Tibial artery (tissue), 4 donors: ENCODE data around the gene SPTY2D1.
"Not testable (repeated sequence)": the region's sequence is repeated elsewhere in the genome, so short reads cannot be mapped to it uniquely, and the experiment has no call there.

ENCODE experiments used
- DNase-seq, 2 donors: peaks; one replicate each; pipeline ENCODE4 v3.0.0-alpha.2; 2019
- H3K27ac ChIP-seq, 2 donors: fragments of 200-600 bp; sonication (generic) in 1 of 2; 1 replicate in 1 of 2; 2 replicates in 1 of 2; pipeline ENCODE4 v1.5.1; 2018 to 2019; ENCODE audit warnings: mild to moderate bottlenecking in 1 of 2
- H3K27me3 ChIP-seq, 2 donors: fragments of 200-600 bp; sonication (generic) in 1 of 2; one replicate each; pipeline versions ENCODE4 v1.5.1 to v1.6.0; 2016 to 2019
- H3K36me3 ChIP-seq, 3 donors: fragments of 200-600 bp; sonication (generic) in 2 of 3; one replicate each; pipeline ENCODE4 v1.5.1; 2016 to 2019; ENCODE audit warnings: mild to moderate bottlenecking in 2 of 3
- H3K4me1 ChIP-seq, 4 donors: fragments of 200-600 bp; sonication (generic) in 2 of 4; 1 replicate in 3 of 4; 2 replicates in 1 of 4; pipeline ENCODE4 v1.5.1; 2016 to 2019
- H3K4me3 ChIP-seq, 2 donors: fragments of 200-600 bp; sonication (generic) in 1 of 2; 1 replicate in 1 of 2; 2 replicates in 1 of 2; pipeline ENCODE4 v1.5.1; 2018 to 2019; ENCODE audit warnings: mild to moderate bottlenecking in 2 of 2
- H3K9me3 ChIP-seq, 3 donors: fragments of 200-600 bp; sonication (generic) in 1 of 3; one replicate each; pipeline ENCODE4 v1.5.1; 2016 to 2019
- intact Hi-C: fragments of 100-400 bp; cut with DNase I; formaldehyde crosslinking; loops from one replicate; pipeline ENCODE4 v1.15.0; 2023; ENCODE audit warnings: low total_unique reads
- TF ChIP-seq, protein P1 (sequence below), 2 experiments: fragments of 200-600 bp in 1 of 2; fragments of 450-650 bp in 1 of 2; IDR thresholded peaks; one replicate each; pipeline ENCODE4 v1.5.1; 2017 to 2019; ENCODE audit warnings: antibody characterized with exemption in 2 of 2, mild to moderate bottlenecking in 1 of 2, moderate library complexity in 1 of 2

SPTY2D1 gene

DNA sequence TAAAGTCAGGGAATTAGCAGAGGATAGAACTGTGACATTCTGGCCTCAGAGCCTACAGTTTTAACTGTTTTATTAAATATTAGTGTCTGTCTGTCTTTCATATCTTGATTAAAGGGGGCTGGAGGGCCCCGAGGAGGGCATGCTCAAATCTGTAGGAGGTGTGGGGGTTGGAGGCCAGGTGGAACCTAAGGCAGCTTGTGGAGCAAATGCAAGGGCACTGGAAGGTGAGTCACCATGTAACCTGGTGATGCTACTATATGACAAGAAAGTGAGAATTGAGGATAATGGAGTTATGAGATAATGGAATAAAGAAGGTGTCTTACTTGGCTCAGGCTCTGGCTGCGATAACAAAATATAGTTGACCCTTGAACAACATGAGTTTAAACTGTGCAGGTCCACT lies 37.1 kb upstream of the SPTY2D1 start:
- peaks cover 0 to 4% of the 10 kb centered on the region in 2 donors for H3K27me3 ChIP-seq
- intact Hi-C loops = no loop called here
- no peak overlapping the region for H3K4me3 ChIP-seq
- H3K9me3 ChIP-seq = no peaks in the 10 kb centered on the region
- no peaks in the 10 kb centered on the region for H3K4me1 ChIP-seq
- TF ChIP-seq, protein P1, sequence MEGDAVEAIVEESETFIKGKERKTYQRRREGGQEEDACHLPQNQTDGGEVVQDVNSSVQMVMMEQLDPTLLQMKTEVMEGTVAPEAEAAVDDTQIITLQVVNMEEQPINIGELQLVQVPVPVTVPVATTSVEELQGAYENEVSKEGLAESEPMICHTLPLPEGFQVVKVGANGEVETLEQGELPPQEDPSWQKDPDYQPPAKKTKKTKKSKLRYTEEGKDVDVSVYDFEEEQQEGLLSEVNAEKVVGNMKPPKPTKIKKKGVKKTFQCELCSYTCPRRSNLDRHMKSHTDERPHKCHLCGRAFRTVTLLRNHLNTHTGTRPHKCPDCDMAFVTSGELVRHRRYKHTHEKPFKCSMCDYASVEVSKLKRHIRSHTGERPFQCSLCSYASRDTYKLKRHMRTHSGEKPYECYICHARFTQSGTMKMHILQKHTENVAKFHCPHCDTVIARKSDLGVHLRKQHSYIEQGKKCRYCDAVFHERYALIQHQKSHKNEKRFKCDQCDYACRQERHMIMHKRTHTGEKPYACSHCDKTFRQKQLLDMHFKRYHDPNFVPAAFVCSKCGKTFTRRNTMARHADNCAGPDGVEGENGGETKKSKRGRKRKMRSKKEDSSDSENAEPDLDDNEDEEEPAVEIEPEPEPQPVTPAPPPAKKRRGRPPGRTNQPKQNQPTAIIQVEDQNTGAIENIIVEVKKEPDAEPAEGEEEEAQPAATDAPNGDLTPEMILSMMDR (IDR thresholded peaks at IDR 0.05) = no peak
- no peak for DNase-seq
- no peaks in the 10 kb centered on the region for H3K36me3 ChIP-seq
- H3K27ac ChIP-seq = no peak overlapping the region

DNA sequence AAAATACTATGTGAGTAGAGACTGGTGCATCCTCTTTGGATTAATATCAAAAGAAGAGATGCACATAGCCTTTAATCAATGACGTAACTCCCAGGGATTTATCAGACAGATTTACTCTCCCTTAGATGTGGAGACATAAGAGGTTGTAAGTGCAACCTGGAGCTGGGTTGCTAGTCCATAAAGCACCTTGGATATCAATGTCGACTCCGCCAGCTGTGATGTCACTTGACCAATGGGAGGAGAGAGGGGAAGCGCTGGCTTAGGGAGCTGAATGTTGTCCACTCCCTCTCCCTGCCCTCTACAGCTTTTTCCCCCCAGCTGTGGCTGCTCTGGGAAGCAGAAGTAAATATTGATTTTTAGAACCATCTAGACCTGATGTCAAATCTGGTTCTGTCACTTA lies 35.6 kb upstream of the SPTY2D1 start:
- H3K27me3 ChIP-seq = peaks cover 0 to 4% of the 10 kb centered on the region in 2 donors
- no peak overlapping the region for H3K4me3 ChIP-seq
- TF ChIP-seq, protein P1 (IDR thresholded peaks at IDR 0.05) = no peak
- H3K27ac ChIP-seq = no peak overlapping the region
- no peaks in the 10 kb centered on the region for H3K36me3 ChIP-seq
- DNase-seq = no peak
- no peaks in the 10 kb centered on the region for H3K4me1 ChIP-seq
- intact Hi-C loops = no loop called here
- no peaks in the 10 kb centered on the region for H3K9me3 ChIP-seq

DNA sequence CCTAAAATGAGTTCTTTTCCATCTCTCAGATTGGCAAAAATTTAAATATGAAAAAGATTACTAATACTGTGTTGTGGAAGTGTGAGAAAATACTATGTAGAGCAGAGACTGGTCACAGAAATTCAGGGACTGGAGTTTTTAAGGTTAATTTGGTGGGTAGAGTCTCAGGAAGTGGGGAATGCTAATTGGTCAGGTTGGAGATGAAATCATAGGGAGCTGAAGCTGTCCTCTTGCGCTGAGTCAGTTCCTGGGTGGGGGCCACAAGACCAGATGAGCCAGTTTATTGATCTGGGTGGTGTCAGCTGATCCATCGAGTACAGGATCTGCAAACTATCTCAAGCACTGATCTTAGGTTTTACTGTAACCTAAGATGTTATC lies 35.1 kb upstream of the SPTY2D1 start:
- TF ChIP-seq, protein P1 (IDR thresholded peaks at IDR 0.05) = no peak
- Histone ChIP-seq H3K27me3 (peaks cover 0 to 4% of the 10 kb centered on the region in 2 donors), H3K27ac (no peak overlapping the region), H3K9me3 (no peaks in the 10 kb centered on the region), H3K36me3 (no peaks in the 10 kb centered on the region), H3K4me1 (no peaks in the 10 kb centered on the region), H3K4me3 (no peak overlapping the region)
- no peak for DNase-seq
- intact Hi-C loops = no loop called here

DNA sequence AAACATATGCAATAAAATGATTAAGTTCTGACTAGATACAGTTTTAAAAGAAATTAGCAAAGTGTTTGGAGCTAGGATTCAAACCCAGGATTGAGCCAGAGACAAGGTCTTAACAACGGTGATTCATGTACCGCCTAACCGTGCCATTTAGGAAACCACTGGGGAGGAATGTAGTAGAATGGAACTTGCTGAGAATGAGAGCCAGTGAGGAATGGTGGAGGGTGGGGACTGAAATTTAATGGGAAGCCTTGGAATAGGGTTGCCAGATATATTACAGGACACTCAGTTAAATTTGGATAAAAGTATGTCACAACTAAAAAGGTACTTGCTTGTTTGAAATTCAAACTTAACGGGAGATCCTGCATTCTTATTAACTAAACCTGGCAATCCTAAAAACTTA lies 34.0 kb upstream of the SPTY2D1 start:
- Histone ChIP-seq H3K4me3 (no peak overlapping the region), H3K4me1 (no peaks in the 10 kb centered on the region), H3K27ac (no peak overlapping the region), H3K27me3 (peaks cover 0 to 4% of the 10 kb centered on the region in 2 donors), H3K9me3 (no peaks in the 10 kb centered on the region), H3K36me3 (no peaks in the 10 kb centered on the region)
- intact Hi-C loops = no loop called here
- TF ChIP-seq, protein P1 (IDR thresholded peaks at IDR 0.05) = no peak
- DNase-seq = no peak

DNA sequence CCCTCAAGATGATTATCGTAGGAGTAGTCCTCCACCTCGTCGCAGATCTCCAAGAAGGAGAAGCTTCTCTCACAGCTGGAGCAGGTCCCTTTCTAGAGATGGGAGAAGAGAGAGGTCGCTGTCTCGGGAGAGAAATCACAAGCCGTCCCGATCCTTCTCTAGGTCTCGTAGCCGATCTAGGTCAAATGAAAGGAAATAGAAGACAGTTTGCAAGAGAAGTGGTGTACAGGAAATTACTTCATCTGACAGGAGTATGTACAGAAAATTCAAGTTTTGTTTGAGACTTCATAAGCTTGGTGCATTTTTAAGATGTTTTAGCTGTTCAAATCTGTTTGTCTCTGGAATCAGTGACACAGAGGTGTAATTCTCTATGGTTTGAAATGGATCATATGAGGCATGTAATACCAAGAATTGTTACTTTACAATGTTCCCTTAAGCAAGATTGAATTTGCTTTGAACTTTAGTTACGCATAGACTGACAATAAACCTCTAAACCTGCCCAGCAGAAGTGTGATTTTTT lies 31.3 kb upstream of the SPTY2D1 start:
- H3K4me1 ChIP-seq, H3K4me3 ChIP-seq, H3K36me3 ChIP-seq, DNase-seq, intact Hi-C loops, H3K27me3 ChIP-seq, H3K9me3 ChIP-seq, H3K27ac ChIP-seq: not testable (repeated sequence)

DNA sequence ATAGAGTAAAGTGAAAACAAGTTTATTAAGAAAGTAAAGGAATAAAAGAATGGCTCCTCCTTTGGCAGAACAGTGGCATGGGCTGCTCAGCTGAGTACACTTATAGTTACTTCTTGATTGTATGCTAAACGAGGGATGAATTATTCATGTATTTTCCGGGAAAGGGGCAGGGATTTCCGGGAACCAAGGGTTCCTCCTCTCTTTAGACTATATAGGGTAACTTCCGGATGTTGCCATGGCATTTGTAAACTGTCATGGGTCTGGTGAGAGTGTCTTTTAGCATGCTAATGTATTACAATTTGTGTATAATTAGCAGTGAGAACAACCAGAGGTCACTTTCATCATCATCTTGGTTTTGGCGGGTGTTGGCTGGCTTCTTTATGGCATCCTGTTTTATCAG lies 23.5 kb upstream of the SPTY2D1 start:
- no peaks in the 10 kb centered on the region for H3K36me3 ChIP-seq
- DNase-seq = no peak
- TF ChIP-seq, protein P1 (IDR thresholded peaks at IDR 0.05) = no peak
- H3K27me3 ChIP-seq = peaks cover 0 to 21% of the 10 kb centered on the region in 2 donors
- no peaks in the 10 kb centered on the region for H3K9me3 ChIP-seq
- intact Hi-C loops = no loop called here
- H3K27ac ChIP-seq = no peak overlapping the region
- H3K4me1 ChIP-seq = no peaks in the 10 kb centered on the region
- no peak overlapping the region for H3K4me3 ChIP-seq
